Prostate gland (tissue), 2 donors: ENCODE measurements around the gene MRPL27.
A peak's percentile ranks its signal among the peaks of the same experiment; 100 is the strongest.

Experiments used
- CTCF ChIP-seq, 4 experiments: fragments of 200-600 bp in 2 of 4; fragments of 450-650 bp in 2 of 4; sonication (generic) in 2 of 4; IDR thresholded peaks; 1 replicate in 3 of 4; 2 replicates in 1 of 4; pipeline ENCODE4 v1.5.1; 2016 to 2019; ENCODE audit warnings: antibody characterized with exemption in 4 of 4, mild to moderate bottlenecking in 2 of 4, moderate library complexity in 2 of 4
- POLR2A ChIP-seq: fragments of 450-650 bp; IDR thresholded peaks from one replicate; pipeline ENCODE4 v1.6.1; 2016; ENCODE audit warnings: antibody characterized with exemption, mild to moderate bottlenecking
- POLR2AphosphoS5 ChIP-seq: sonication (generic); formaldehyde crosslinking; IDR thresholded peaks from one replicate; pipeline ENCODE4 v1.6.1; 2017; ENCODE audit warnings: antibody characterized with exemption

GRCh38 chr17:50346313-50347116, 26.5 kb downstream of the MRPL27 start:
- TF ChIP-seq CTCF (IDR thresholded peaks at IDR 0.05) (no peak), POLR2A (no peak), POLR2AphosphoS5 (peak; percentile 22)
